HCT116 (cell line): Measurements from ENCODE around the gene ALG2. TPM values are rescaled to one million over a fixed set of nuclear protein-coding genes. Genes with fewer than 3 reads are reported as not detected.

Experiments
- ATAC-seq: fragments of 200-7000 bp; cut with Tn5 transposase; 2 replicates; pipeline ENCODE4 v1.9.1; 2020; ENCODE audit warnings: mild to moderate bottlenecking, moderate library complexity
- BruUV-seq: library from RNA; stranded (reverse); fragments of 400-500 nt; replicated peaks from 2 replicates; lab custom pipeline; 2021; lab: Mats Ljungman, UMichigan
- CTCF ChIA-PET: fragments of 300-600 bp; sonication (Branson Sonifier 250); formaldehyde crosslinking; loops from one replicate; lab custom pipeline; 2021; ENCODE audit warnings: antibody characterized with exemption; lab: Charles Lee
- POLR2A ChIA-PET: fragments of 300-600, 350-600 bp; sonication (Branson Sonifier 250); formaldehyde crosslinking; loops from one replicate; lab custom pipeline; 2021; ENCODE audit warnings: antibody characterized with exemption; lab: Charles Lee
- RAD21 ChIA-PET, 2 experiments: fragments of 300-600 bp; sonication (Branson Sonifier 250); formaldehyde crosslinking; loops; one replicate each; lab custom pipeline; 2023; ENCODE audit warnings: low total read pairs in 2 of 2; ENCODE audit not compliant: uncharacterized antibody in 2 of 2, unreplicated experiment in 2 of 2, low non-redundant PET in 1 of 2; lab: Charles Lee
- DNase-seq: peaks from one replicate; pipeline ENCODE4 v3.0.0-alpha.2; 2010; ENCODE audit warnings: low read depth, low spot score
- H2AFZ ChIP-seq: fragments of 200-600 bp; shearing (Covaris generic), sonication (generic); 2 replicates; pipeline ENCODE4 v1.6.1; 2017; ENCODE audit warnings: low read depth, mixed run types, mixed read lengths, antibody characterized with exemption, low read length; ENCODE audit not compliant: poor library complexity, severe bottlenecking
- H3K27ac ChIP-seq: 2 replicates; pipeline ENCODE4 v1.5.1; 2012; ENCODE audit warnings: low read depth, low read length
- H3K27me3 ChIP-seq: fragments of 200-600 bp; sonication (generic); 2 replicates; pipeline ENCODE4 v1.6.1; 2016; ENCODE audit warnings: mixed run types, low read length, mixed read lengths; ENCODE audit not compliant: insufficient read depth
- H3K36me3 ChIP-seq, 2 experiments: fragments of 200-500 bp in 1 of 2; fragments of 200-600 bp in 1 of 2; sonication (Bioruptor generic) in 1 of 2; sonication (generic) in 1 of 2; 2 replicates each; pipeline versions ENCODE4 v1.5.1 to v1.6.1; 2014 to 2016; ENCODE audit warnings: low read length in 2 of 2, inconsistent platforms in 1 of 2, mixed read lengths in 1 of 2, mixed run types in 1 of 2; ENCODE audit not compliant: insufficient read depth in 2 of 2, control insufficient read depth in 1 of 2
- H3K4me1 ChIP-seq, 2 experiments: fragments of 200-600 bp in 1 of 2; sonication (generic) in 1 of 2; 2 replicates each; pipeline versions ENCODE4 v1.5.1 to v1.6.1; 2012 to 2017; ENCODE audit warnings: low read length in 2 of 2, inconsistent platforms in 1 of 2, mild to moderate bottlenecking in 1 of 2, mixed read lengths in 1 of 2, mixed run types in 1 of 2, moderate library complexity in 1 of 2; ENCODE audit not compliant: insufficient read depth in 2 of 2, control insufficient read depth in 1 of 2
- H3K4me2 ChIP-seq: fragments of 200-600 bp; sonication (generic); 2 replicates; pipeline ENCODE4 v1.6.1; 2017; ENCODE audit warnings: mixed run types, low read length, mixed read lengths
- H3K4me3 ChIP-seq, 2 experiments: fragments of 200-600 bp in 1 of 2; sonication (generic) in 1 of 2; replicated peaks in 1 of 2; 2 replicates each; pipeline ENCODE4 v1.5.1; 2011 to 2016; ENCODE audit warnings: low read length in 2 of 2, control low read depth in 1 of 2, low read depth in 1 of 2, mild to moderate bottlenecking in 1 of 2, mixed read lengths in 1 of 2, mixed run types in 1 of 2
- H3K79me2 ChIP-seq: fragments of 200-600 bp; sonication (generic); 2 replicates; pipeline ENCODE4 v1.6.1; 2017; ENCODE audit warnings: mild to moderate bottlenecking, mixed run types, low read length, moderate library complexity, mixed read lengths; ENCODE audit not compliant: insufficient read depth
- H3K9ac ChIP-seq: fragments of 200-600 bp; sonication (generic); 2 replicates; pipeline ENCODE4 v1.6.1; 2016; ENCODE audit warnings: low read length, mixed read lengths
- H3K9me2 ChIP-seq: fragments of 200-600 bp; sonication (generic), shearing (Covaris generic); 2 replicates; pipeline ENCODE4 v1.6.1; 2017; ENCODE audit warnings: mixed run types, mild to moderate bottlenecking, moderate library complexity; ENCODE audit not compliant: insufficient read depth
- H3K9me3 ChIP-seq, 2 experiments: fragments of 200-500 bp in 1 of 2; fragments of 200-600 bp in 1 of 2; sonication (Bioruptor generic) in 1 of 2; sonication (generic) in 1 of 2; 2 replicates each; pipeline ENCODE4 v1.6.1; 2014 to 2017; ENCODE audit warnings: low read length in 2 of 2, mixed read lengths in 2 of 2, inconsistent platforms in 1 of 2, low read depth in 1 of 2, mild to moderate bottlenecking in 1 of 2, mixed run types in 1 of 2, moderate library complexity in 1 of 2; ENCODE audit not compliant: control insufficient read depth in 1 of 2, insufficient read depth in 1 of 2
- H4K20me1 ChIP-seq: fragments of 200-600 bp; sonication (generic), shearing (Covaris generic); 2 replicates; pipeline ENCODE4 v1.6.1; 2017; ENCODE audit warnings: mixed run types, mild to moderate bottlenecking, moderate library complexity; ENCODE audit not compliant: insufficient read depth
- ATF3 ChIP-seq: IDR thresholded peaks from 2 replicates; pipeline ENCODE4 v1.6.1; 2012
- ELF1 ChIP-seq: IDR thresholded peaks from 2 replicates; pipeline ENCODE4 v1.6.1; 2012; ENCODE audit warnings: low read depth, borderline replicate concordance
- FOSL1 ChIP-seq: IDR thresholded peaks from 2 replicates; pipeline ENCODE4 v1.6.1; 2012; ENCODE audit warnings: low read depth
- JUND ChIP-seq: IDR thresholded peaks from 2 replicates; pipeline ENCODE4 v1.6.1; 2012
- POLR2AphosphoS5 ChIP-seq: IDR thresholded peaks from 2 replicates; pipeline ENCODE4 v1.6.1; 2011; ENCODE audit warnings: mild to moderate bottlenecking, low read depth, low read length, moderate library complexity
- REST ChIP-seq: IDR thresholded peaks from 2 replicates; pipeline ENCODE4 v1.6.1; 2012; ENCODE audit warnings: low read depth
- SRF ChIP-seq: IDR thresholded peaks from 2 replicates; pipeline ENCODE4 v1.6.1; 2012; ENCODE audit warnings: low read depth
- TCF7L2 ChIP-seq: IDR thresholded peaks from 2 replicates; pipeline ENCODE4 v1.7.0; 2011; ENCODE audit warnings: borderline replicate concordance, inconsistent platforms; ENCODE audit not compliant: insufficient read depth, insufficient read length; ENCODE audit errors: extremely low read depth
- ZBTB33 ChIP-seq: IDR thresholded peaks from 2 replicates; pipeline ENCODE4 v1.6.1; 2011; ENCODE audit warnings: mild to moderate bottlenecking, low read length, moderate library complexity; ENCODE audit not compliant: insufficient replicate concordance; ENCODE audit errors: extremely low read depth
- ZFX ChIP-seq: fragments of 450-650 bp; IDR thresholded peaks from 2 replicates; pipeline ENCODE4 v1.6.1; 2017
- intact Hi-C: fragments of 100-400 bp; cut with micrococcal nuclease; formaldehyde crosslinking; loops from 2 replicates; pipeline ENCODE4 v1.10.0; 2022
- total RNA-seq: library from RNA; stranded (reverse); gene quantifications from one replicate; pipeline ENCODE4 v1.2.1, GENCODE V29; 2021; ENCODE audit not compliant: unreplicated experiment
- TF ChIP-seq, protein P1 (sequence below), 3 experiments: fragments of 200-600 bp in 1 of 3; sonication (generic) in 1 of 3; IDR thresholded peaks in 2 of 3; conservative IDR thresholded peaks in 1 of 3; 2 replicates each; pipeline ENCODE4 v1.5.1; 2012 to 2017; ENCODE audit warnings: low read depth in 2 of 3, low read length in 2 of 3, antibody characterized with exemption in 1 of 3, borderline replicate concordance in 1 of 3, control low read depth in 1 of 3, mild to moderate bottlenecking in 1 of 3, mixed read lengths in 1 of 3, mixed run types in 1 of 3, moderate library complexity in 1 of 3; ENCODE audit not compliant: insufficient read depth in 1 of 3
- TF ChIP-seq, protein P2 (sequence below): IDR thresholded peaks from 2 replicates; pipeline ENCODE4 v1.6.1; 2012

Gene ALG2
- total RNA-seq, 1 experiment from 2014 or later, result 27.9 TPM

GRCh38 chr9:99189186-99189585, 32.6 kb downstream of the ALG2 start:
- DNase-seq (no peak), ATAC-seq (no peak)
- Histone ChIP-seq H3K9ac (no peak overlapping the region), H4K20me1 (no peaks in the 10 kb centered on the region), H3K79me2 (no peaks in the 10 kb centered on the region), H3K27me3 (peaks cover 6% of the 10 kb centered on the region; the same call in 1 of the 2 replicates), H2AFZ (no peak overlapping the region), H3K27ac (no peak overlapping the region), H3K9me3 (no peaks in the 10 kb centered on the region), H3K4me2 (no peak overlapping the region), H3K4me1 (peaks cover 0 to 4% of the 10 kb centered on the region in 2 experiments; a peak in 1 of 4 replicates), H3K36me3 (no peaks in the 10 kb centered on the region), H3K9me2 (no peaks in the 10 kb centered on the region), H3K4me3 (no peak overlapping the region)
- no TSS peak for BruUV-seq
- TF ChIP-seq ZBTB33, result no peak
- no peak for TF ChIP-seq ZFX
- RAD21 ChIA-PET, result no interaction called here
- intact Hi-C loops, result loop anchor here (10.0 kb wide), 3 partner anchors 616 to 1036 kb away; no protein-coding TSS in a partner anchor
- CTCF ChIA-PET, result no interaction called here
- POLR2A ChIA-PET, result no interaction called here

- ChIA-PET POLR2A (no interaction called here), CTCF (no interaction called here), RAD21 (no interaction called here)
- H3K9me2 ChIP-seq, result no peaks in the 10 kb centered on the region
- H3K36me3 ChIP-seq, result no peaks in the 10 kb centered on the region
- intact Hi-C loops, result loop anchor here (10.0 kb wide), 3 partner anchors 617 to 1037 kb away; no protein-coding TSS in a partner anchor
- no peaks in the 10 kb centered on the region for H3K9me3 ChIP-seq
- H3K27me3 ChIP-seq, result peaks cover 6% of the 10 kb centered on the region; the same call in 1 of the 2 replicates
- no peak overlapping the region for H3K9ac ChIP-seq
- H3K27ac ChIP-seq, result no peak overlapping the region
- peaks cover 0 to 4% of the 10 kb centered on the region in 2 experiments; a peak in 1 of 4 replicates for H3K4me1 ChIP-seq
- BruUV-seq, result no TSS peak
- DNase-seq (no peak), ATAC-seq (no peak)
- H3K79me2 ChIP-seq, result no peaks in the 10 kb centered on the region
- H4K20me1 ChIP-seq, result no peaks in the 10 kb centered on the region
- no peak overlapping the region for H2AFZ ChIP-seq
- H3K4me3 ChIP-seq, result no peak overlapping the region
- no peak overlapping the region for H3K4me2 ChIP-seq
- no peak for TF ChIP-seq ELF1
- TF ChIP-seq, protein P1, sequence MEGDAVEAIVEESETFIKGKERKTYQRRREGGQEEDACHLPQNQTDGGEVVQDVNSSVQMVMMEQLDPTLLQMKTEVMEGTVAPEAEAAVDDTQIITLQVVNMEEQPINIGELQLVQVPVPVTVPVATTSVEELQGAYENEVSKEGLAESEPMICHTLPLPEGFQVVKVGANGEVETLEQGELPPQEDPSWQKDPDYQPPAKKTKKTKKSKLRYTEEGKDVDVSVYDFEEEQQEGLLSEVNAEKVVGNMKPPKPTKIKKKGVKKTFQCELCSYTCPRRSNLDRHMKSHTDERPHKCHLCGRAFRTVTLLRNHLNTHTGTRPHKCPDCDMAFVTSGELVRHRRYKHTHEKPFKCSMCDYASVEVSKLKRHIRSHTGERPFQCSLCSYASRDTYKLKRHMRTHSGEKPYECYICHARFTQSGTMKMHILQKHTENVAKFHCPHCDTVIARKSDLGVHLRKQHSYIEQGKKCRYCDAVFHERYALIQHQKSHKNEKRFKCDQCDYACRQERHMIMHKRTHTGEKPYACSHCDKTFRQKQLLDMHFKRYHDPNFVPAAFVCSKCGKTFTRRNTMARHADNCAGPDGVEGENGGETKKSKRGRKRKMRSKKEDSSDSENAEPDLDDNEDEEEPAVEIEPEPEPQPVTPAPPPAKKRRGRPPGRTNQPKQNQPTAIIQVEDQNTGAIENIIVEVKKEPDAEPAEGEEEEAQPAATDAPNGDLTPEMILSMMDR (IDR thresholded peaks at IDR 0.05 in 2 of 3, conservative IDR thresholded peaks at IDR 0.05 in 1 of 3; ENCODE audit: borderline replicate concordance in 1 of 3, insufficient read depth in 1 of 3, low read depth in 2 of 3, low read length in 2 of 3), result no peak
- no peak for TF ChIP-seq POLR2AphosphoS5
- TF ChIP-seq REST, result no peak
- TF ChIP-seq SRF, result no peak
- no peak for TF ChIP-seq TCF7L2
- TF ChIP-seq, protein P2, sequence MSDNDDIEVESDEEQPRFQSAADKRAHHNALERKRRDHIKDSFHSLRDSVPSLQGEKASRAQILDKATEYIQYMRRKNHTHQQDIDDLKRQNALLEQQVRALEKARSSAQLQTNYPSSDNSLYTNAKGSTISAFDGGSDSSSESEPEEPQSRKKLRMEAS, result no peak
- TF ChIP-seq ATF3, result no peak
- TF ChIP-seq JUND, result no peak
- no peak for TF ChIP-seq FOSL1
These were observed 34.4 kb downstream of the ALG2 start for GRCh38 chr9:99187311-99187710.
